KOPT-K1 (cell line): ENCODE measurements around the gene OR6C68.
"Not testable (repeated sequence)": the region's sequence is repeated elsewhere in the genome, so short reads cannot be mapped to it uniquely, and the experiment has no call there.

Source experiments
- H3K27ac ChIP-seq: fragments of 200-600 bp; sonication (generic); 2 replicates; pipeline ENCODE4 v1.5.1; 2016; ENCODE audit warnings: antibody characterized with exemption, mild to moderate bottlenecking, low read depth, low read length; ENCODE audit not compliant: poor library complexity, severe bottlenecking
- H3K36me3 ChIP-seq: fragments of 200-600 bp; sonication (generic); 2 replicates; pipeline ENCODE4 v1.5.1; 2017; ENCODE audit warnings: antibody characterized with exemption, mild to moderate bottlenecking, low read length, moderate library complexity; ENCODE audit not compliant: insufficient read depth
- H3K9me3 ChIP-seq: fragments of 200-600 bp; sonication (generic); 2 replicates; pipeline ENCODE4 v1.5.1; 2017; ENCODE audit warnings: antibody characterized with exemption, low read length, mild to moderate bottlenecking; ENCODE audit not compliant: insufficient read depth, poor library complexity, severe bottlenecking

The OR6C68 gene

DNA sequence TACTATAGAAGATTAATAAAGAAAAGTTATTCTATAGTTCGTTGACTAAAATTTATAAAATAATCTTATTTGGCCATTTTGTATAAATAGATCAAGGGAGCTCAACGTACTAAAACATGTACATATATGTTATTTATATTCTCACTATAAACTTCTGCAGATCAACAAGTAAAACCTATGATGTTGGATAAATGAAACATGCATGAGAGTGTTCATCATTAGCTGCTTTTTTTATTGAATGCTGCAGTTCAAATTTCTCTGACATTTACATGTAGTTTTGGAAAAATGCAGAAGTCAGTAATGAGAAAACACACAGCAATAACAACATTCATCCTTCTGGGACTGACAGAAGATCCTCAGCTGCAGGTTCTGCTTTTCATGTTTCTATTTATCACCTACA, at the start of gene OR6C68:
Gene OR6C68 (plus strand): TSS at position 301 of the 400 bp plus-strand sequence. CDS start 0 bp downstream, at position 301.
- Histone ChIP-seq H3K27ac (no peak within 1 kb of the TSS), H3K36me3 (no peaks in the 10 kb centered on the region), H3K9me3 (no peaks in the 10 kb centered on the region)

- Histone ChIP-seq H3K27ac (no peak within 1 kb of the TSS), H3K9me3 (peaks cover 9% of the 10 kb centered on the region), H3K36me3 (no peaks in the 10 kb centered on the region)
Measured at GRCh38 chr12:55443776-55444175, 48.4 kb upstream of the OR6C68 start, which contains the start of gene OR6C2. OR6C2 (plus strand) TSS chr12:55444076; CDS start chr12:55452214, 8,138 bp downstream.

GRCh38 chr12:55445357-55445756, 46.8 kb upstream of the OR6C68 start:
- Histone ChIP-seq H3K27ac (no peak overlapping the region), H3K9me3 (peaks cover 7% of the 10 kb centered on the region), H3K36me3 (no peaks in the 10 kb centered on the region)

DNA sequence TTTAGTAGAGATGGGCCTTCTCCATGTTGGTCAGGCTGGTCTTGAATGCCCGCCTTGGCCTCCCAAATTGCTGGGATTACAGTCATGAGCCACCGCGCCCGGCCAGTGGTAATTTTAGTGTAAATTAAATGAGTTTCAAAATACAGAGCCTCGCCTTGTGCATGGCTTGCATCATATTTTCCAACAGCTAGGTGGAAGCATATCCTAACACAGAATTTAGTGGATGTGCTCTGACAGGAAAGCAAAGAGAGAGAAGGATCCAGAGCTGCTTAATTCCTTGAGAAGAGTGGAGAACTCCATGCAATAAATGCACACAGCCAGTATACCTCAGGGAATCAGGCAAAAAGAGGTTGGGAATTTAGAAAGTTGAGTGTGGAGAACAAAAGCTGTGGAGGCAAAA, 45.9 kb upstream of the OR6C68 start:
- Histone ChIP-seq H3K27ac (no peak overlapping the region), H3K36me3 (no peaks in the 10 kb centered on the region), H3K9me3 (no peaks in the 10 kb centered on the region)

DNA sequence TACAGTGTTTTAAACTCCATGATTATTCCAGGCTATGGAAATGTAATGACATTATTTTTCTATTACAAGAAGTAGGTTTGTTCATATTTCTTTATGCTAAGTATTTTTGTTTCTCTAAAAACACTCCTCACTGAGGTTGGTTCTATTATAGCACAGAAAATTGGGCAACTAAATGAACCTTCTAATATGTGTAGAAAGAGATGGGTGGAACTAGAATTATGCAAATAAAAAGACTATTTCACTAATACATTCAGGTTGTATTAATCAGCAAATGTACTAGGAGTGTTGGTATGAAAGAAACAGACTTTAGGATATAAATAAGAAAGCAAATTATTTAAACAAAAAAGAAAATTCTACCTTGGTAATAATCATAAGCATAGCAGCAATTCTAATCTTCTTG, 43.4 kb upstream of the OR6C68 start:
- H3K9me3 ChIP-seq = no peaks in the 10 kb centered on the region
- no peaks in the 10 kb centered on the region for H3K36me3 ChIP-seq
- no peak overlapping the region for H3K27ac ChIP-seq

DNA sequence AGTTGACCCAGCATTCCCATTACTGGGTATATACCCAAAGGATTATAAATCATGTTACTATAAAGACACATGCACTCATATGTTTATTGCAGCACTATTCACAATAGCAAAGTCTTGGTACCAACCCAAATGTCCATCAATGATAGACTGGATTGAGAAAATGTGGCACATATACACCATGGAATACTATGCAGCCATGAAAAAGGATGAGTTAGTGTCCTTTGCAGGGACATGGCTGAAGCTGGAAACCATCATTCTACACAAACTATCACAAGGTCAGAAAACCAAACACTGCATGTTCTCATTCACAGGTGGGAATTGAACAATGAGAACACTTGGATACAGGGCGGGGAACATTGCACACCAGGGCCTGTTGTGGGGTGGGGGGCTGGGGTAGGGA, 27.3 kb upstream of the OR6C68 start:
- H3K36me3 ChIP-seq, H3K9me3 ChIP-seq, H3K27ac ChIP-seq: not testable (repeated sequence)

- Histone ChIP-seq H3K9me3 (no peaks in the 10 kb centered on the region), H3K27ac (no peak overlapping the region), H3K36me3 (no peaks in the 10 kb centered on the region)
Measured at GRCh38 chr12:55467836-55468235, 24.3 kb upstream of the OR6C68 start.

GRCh38 chr12:55469291-55469690, 22.9 kb upstream of the OR6C68 start:
- Histone ChIP-seq H3K27ac (no peak overlapping the region), H3K36me3 (no peaks in the 10 kb centered on the region), H3K9me3 (no peaks in the 10 kb centered on the region)

GRCh38 chr12:55470088-55470829, 21.9 kb upstream of the OR6C68 start, which contains the start of gene OR6C70:
OR6C70 (minus strand) TSS chr12:55470138; CDS start chr12:55470138, 0 bp downstream.
- Histone ChIP-seq H3K9me3 (no peaks in the 10 kb centered on the region), H3K36me3 (no peaks in the 10 kb centered on the region), H3K27ac (no peak within 1 kb of the TSS)

DNA sequence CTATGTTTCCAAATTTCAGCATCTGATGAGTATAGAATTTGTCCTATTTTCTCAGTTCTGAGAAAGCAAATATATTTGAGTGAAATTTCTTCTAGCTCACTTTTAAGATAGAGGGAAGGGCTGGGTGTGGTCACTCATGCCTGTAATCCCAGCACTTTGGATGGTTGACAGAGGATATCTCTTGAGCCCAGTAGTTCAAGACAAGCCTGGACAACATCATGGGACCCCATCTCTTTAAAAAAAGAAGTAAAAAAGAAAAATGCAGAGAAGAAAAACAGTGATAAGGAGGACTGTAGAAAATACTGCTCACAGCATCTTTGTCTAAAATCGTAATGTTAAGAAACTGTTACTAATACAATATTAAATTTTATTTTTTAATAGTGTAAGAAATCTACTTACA, 19.9 kb upstream of the OR6C68 start:
- Histone ChIP-seq H3K36me3 (no peaks in the 10 kb centered on the region), H3K27ac (no peak overlapping the region), H3K9me3 (no peaks in the 10 kb centered on the region)

- not testable (repeated sequence) for H3K36me3 ChIP-seq, H3K27ac ChIP-seq, H3K9me3 ChIP-seq
Measured at GRCh38 chr12:55479136-55479535, 13.0 kb upstream of the OR6C68 start.

GRCh38 chr12:55484284-55484683, 7.9 kb upstream of the OR6C68 start:
- H3K36me3 ChIP-seq, H3K9me3 ChIP-seq: not testable (repeated sequence)

GRCh38 chr12:55495490-55495889, 3.3 kb downstream of the OR6C68 start:
- H3K27ac ChIP-seq = no peak overlapping the region
- no peaks in the 10 kb centered on the region for H3K9me3 ChIP-seq
- H3K36me3 ChIP-seq = no peaks in the 10 kb centered on the region

More at GRCh38 chr12:55484284-55484683, 7.9 kb upstream of the OR6C68 start:
- not testable (repeated sequence) for H3K27ac ChIP-seq

DNA sequence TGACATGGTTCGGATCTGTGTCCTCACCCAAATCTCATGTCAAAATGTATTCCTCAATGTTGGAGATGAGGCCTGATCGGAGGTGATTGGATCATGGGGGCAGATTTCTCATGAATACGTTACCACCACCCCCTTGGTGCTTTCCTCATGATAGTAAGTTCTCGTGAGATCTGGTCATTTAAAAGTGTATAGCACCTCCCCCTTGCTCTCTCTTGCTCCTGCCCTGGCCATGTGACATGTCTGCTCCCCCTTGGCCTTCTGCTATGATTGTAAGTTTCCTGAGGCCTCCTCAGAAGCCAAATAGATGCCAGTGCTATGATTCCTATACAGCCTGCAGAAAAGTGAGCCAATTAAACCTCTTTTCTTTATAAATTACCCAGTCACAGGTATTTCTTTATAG, 7.1 kb downstream of the OR6C68 start:
- H3K36me3 ChIP-seq = no peaks in the 10 kb centered on the region
- H3K27ac ChIP-seq = no peak overlapping the region

GRCh38 chr12:55499810-55500252, 7.7 kb downstream of the OR6C68 start:
- no peaks in the 10 kb centered on the region for H3K9me3 ChIP-seq
- H3K36me3 ChIP-seq = no peaks in the 10 kb centered on the region
- H3K27ac ChIP-seq = no peak overlapping the region

More for the DNA sequence above, 7.1 kb downstream of the OR6C68 start:
- no peaks in the 10 kb centered on the region for H3K9me3 ChIP-seq

DNA sequence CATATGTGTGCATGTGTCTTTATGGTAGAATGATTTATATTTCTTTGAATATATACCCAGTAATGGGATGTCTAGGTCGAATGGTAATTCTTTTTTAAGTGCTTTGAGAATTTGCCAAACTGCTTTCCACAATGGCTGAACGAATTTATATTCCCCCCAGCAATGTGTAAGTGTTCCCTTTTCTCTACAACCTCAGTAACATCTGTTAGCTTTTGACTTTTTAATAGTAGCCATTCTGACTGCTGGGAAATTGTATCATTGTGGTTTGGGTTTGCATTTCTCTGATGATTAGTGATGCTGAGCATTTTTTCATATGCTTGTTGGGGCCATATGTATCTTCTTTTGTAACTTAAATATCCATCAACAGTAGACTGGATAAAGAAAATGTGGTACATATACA, 9.4 kb downstream of the OR6C68 start:
- no peaks in the 10 kb centered on the region for H3K36me3 ChIP-seq
- no peaks in the 10 kb centered on the region for H3K9me3 ChIP-seq
- H3K27ac ChIP-seq = no peak overlapping the region
